HepG2 (cell line): ENCODE data around the gene CHDH. TPM values are rescaled to one million over a fixed set of nuclear protein-coding genes. Genes with fewer than 3 reads are reported as not detected.

Source experiments
- ATAC-seq: fragments of 200-7000 bp; cut with Tn5 transposase; 3 replicates; pipeline ENCODE4 v1.9.1; 2020; ENCODE audit warnings: mild to moderate bottlenecking, moderate library complexity
- BruUV-seq: library from RNA; stranded (reverse); fragments of 400-500 nt; replicated peaks from 2 replicates; lab custom pipeline; 2021; lab: Mats Ljungman, UMichigan
- CTCF ChIA-PET: fragments of 300-600 bp; formaldehyde crosslinking; extraction: SDS; loops from one replicate; lab custom pipeline; 2021; ENCODE audit warnings: low total read pairs, inconsistent platforms, low intra/inter-chr PET ratio; lab: Yijun Ruan, JAX
- POLR2A ChIA-PET: fragments of 350-600 bp; sonication (Branson Sonifier 250); formaldehyde crosslinking; loops from one replicate; lab custom pipeline; 2020; ENCODE audit warnings: antibody characterized with exemption, inconsistent platforms; lab: Yijun Ruan, JAX
- DNase-seq: peaks from one replicate; pipeline ENCODE4 v3.0.0-alpha.2; 2015; ENCODE audit warnings: low spot score
- FAIRE-seq: peaks from 3 replicates; lab custom pipeline; 2011; peaks lifted over from hg19 to GRCh38; lab: Jason Lieb, UNC
- H2AFZ ChIP-seq: one replicate; pipeline ENCODE4 v1.6.1; 2011; ENCODE audit warnings: low read length, inconsistent platforms
- H3K27ac ChIP-seq: fragments of 300-600 bp; 3 replicates; pipeline ENCODE4 v1.8.0; 2011; ENCODE audit warnings: mixed run types, mild to moderate bottlenecking, mixed read lengths, low read length, inconsistent platforms; ENCODE audit not compliant: insufficient read depth; ENCODE audit errors: extremely low read length
- H3K27me3 ChIP-seq, 2 experiments: fragments of 200-600 bp in 1 of 2; 2 replicates in 1 of 2; 3 replicates in 1 of 2; pipeline versions ENCODE4 v1.6.0 to v1.8.0; 2011; ENCODE audit warnings: low read length in 2 of 2, mild to moderate bottlenecking in 2 of 2, moderate library complexity in 2 of 2, inconsistent platforms in 1 of 2; ENCODE audit not compliant: insufficient read depth in 2 of 2, control insufficient read depth in 1 of 2
- H3K36me3 ChIP-seq, 2 experiments: fragments of 200-600 bp in 1 of 2; replicated peaks in 1 of 2; 2 replicates in 1 of 2; 3 replicates in 1 of 2; pipeline versions ENCODE4 v1.5.1 to v1.8.0; 2011; ENCODE audit warnings: low read length in 2 of 2, inconsistent platforms in 1 of 2; ENCODE audit not compliant: insufficient read depth in 2 of 2, control insufficient read depth in 1 of 2
- H3K4me1 ChIP-seq: 2 replicates; pipeline ENCODE4 v1.5.1; 2012; ENCODE audit warnings: low read length, inconsistent platforms; ENCODE audit not compliant: insufficient read depth
- H3K4me2 ChIP-seq: 2 replicates; pipeline ENCODE4 v1.6.0; 2011; ENCODE audit warnings: low read depth, low read length, inconsistent platforms
- H3K4me3 ChIP-seq, 3 experiments: fragments of 200-600 bp in 1 of 3; sonication (generic), shearing (Covaris generic) in 1 of 3; replicated peaks in 1 of 3; 2 replicates each; pipeline ENCODE4 v1.5.1; 2011 to 2016; ENCODE audit warnings: low read length in 3 of 3, inconsistent platforms in 2 of 3, low read depth in 2 of 3, mild to moderate bottlenecking in 2 of 3, control low read depth in 1 of 3, mixed read lengths in 1 of 3; ENCODE audit not compliant: insufficient read depth in 1 of 3
- H3K79me2 ChIP-seq: one replicate; pipeline ENCODE4 v1.6.1; 2011; ENCODE audit warnings: low read length, inconsistent platforms; ENCODE audit not compliant: insufficient read depth
- H3K9ac ChIP-seq: 2 replicates; pipeline ENCODE4 v1.6.0; 2011; ENCODE audit warnings: mild to moderate bottlenecking, low read depth, low read length, inconsistent platforms; ENCODE audit not compliant: insufficient read depth
- H3K9me3 ChIP-seq: 2 replicates; pipeline ENCODE4 v1.5.1; 2012; ENCODE audit warnings: mild to moderate bottlenecking, low read length
- H4K20me1 ChIP-seq: 2 replicates; pipeline ENCODE4 v1.6.0; 2011; ENCODE audit warnings: inconsistent platforms, mild to moderate bottlenecking, low read length, moderate library complexity; ENCODE audit not compliant: insufficient read depth
- HOXD1 ChIP-seq: sonication (generic); formaldehyde crosslinking; IDR thresholded peaks from 2 replicates; pipeline ENCODE4 v1.5.0; 2020; ENCODE audit warnings: missing genetic modification reagents
- ISL2 ChIP-seq: sonication (generic); formaldehyde crosslinking; IDR thresholded peaks from 2 replicates; pipeline ENCODE4 v1.5.0; 2020; ENCODE audit warnings: missing genetic modification reagents
- LCORL ChIP-seq, 2 experiments: fragments of 450-650 bp in 1 of 2; sonication (generic) in 1 of 2; formaldehyde crosslinking in 1 of 2; IDR thresholded peaks; 2 replicates each; pipeline versions ENCODE4 v1.5.0 to v1.6.1; 2017 to 2020; ENCODE audit warnings: antibody characterized with exemption in 1 of 2, missing genetic modification reagents in 1 of 2
- MATR3 ChIP-seq: sonication (generic); formaldehyde crosslinking; IDR thresholded peaks from 2 replicates; pipeline ENCODE4 v1.4.0; 2020; ENCODE audit warnings: missing genetic modification reagents
- MYNN ChIP-seq: sonication (generic); formaldehyde crosslinking; IDR thresholded peaks from 2 replicates; pipeline ENCODE4 v1.4.0; 2020; ENCODE audit warnings: mild to moderate bottlenecking, low read depth, missing genetic modification reagents
- POLR2AphosphoS2 ChIP-seq: IDR thresholded peaks from 2 replicates; pipeline ENCODE4 v1.6.1; 2011; ENCODE audit warnings: low read depth, low read length, improper control_type of control experiment
- SETDB1 ChIP-seq: sonication (generic); formaldehyde crosslinking; IDR thresholded peaks from 2 replicates; pipeline ENCODE4 v1.5.1; 2020; ENCODE audit warnings: missing genetic modification reagents, mild to moderate bottlenecking, borderline replicate concordance
- SMARCE1 ChIP-seq: fragments of 450-650 bp; IDR thresholded peaks from 2 replicates; pipeline ENCODE4 v1.6.1; 2017; ENCODE audit warnings: borderline replicate concordance
- TBX3 ChIP-seq: fragments of 450-650 bp; IDR thresholded peaks from 2 replicates; pipeline ENCODE4 v1.6.1; 2017; ENCODE audit warnings: antibody characterized with exemption, mild to moderate bottlenecking, inconsistent platforms, borderline replicate concordance
- TFDP2 ChIP-seq: sonication (generic); formaldehyde crosslinking; IDR thresholded peaks from 2 replicates; pipeline ENCODE4 v1.4.0; 2020; ENCODE audit warnings: missing genetic modification reagents
- ZC3H13 ChIP-seq: sonication (generic); formaldehyde crosslinking; IDR thresholded peaks from 2 replicates; pipeline ENCODE4 v1.8.1; 2023; ENCODE audit warnings: mild to moderate bottlenecking, missing genetic modification reagents, moderate library complexity
- ZNF296 ChIP-seq: sonication (generic); formaldehyde crosslinking; conservative IDR thresholded peaks from 2 replicates; pipeline ENCODE4 v1.5.0; 2020; ENCODE audit warnings: mild to moderate bottlenecking, missing genetic modification reagents
- ZNF564 ChIP-seq: sonication (generic); formaldehyde crosslinking; IDR thresholded peaks from 2 replicates; pipeline ENCODE4 v1.8.1; 2023; ENCODE audit warnings: mild to moderate bottlenecking, missing genetic modification reagents
- WGBS: methylation state at CpG from one replicate; pipeline ENCODE4 v1.1.6; 2017; ENCODE audit warnings: low lambda C conversion rate; 5-methylcytosine and 5-hydroxymethylcytosine counted together
- in situ Hi-C: cut with HindIII; loops from 2 replicates; pipeline ENCODE4 v1.10.0; 2017; ENCODE audit warnings: low pct_unique_long_range_greater_than_20kb; ENCODE audit not compliant: extremely low pct_ligation_motif_present
- intact Hi-C: fragments of 100-400 bp; cut with micrococcal nuclease; formaldehyde crosslinking; loops from one replicate; pipeline ENCODE4 v1.10.0; 2022; ENCODE audit not compliant: unreplicated experiment
- polyA plus RNA-seq, 8 experiments: library from polyadenylated mRNA; depleted of rRNA in 3 of 8; stranded (reverse) in 7 of 8; unstranded in 1 of 8; fragments of >200 nt; fragmentation: Illumina TruSeq in 4 of 8; extraction: Trizol in 4 of 8; gene quantifications; 2 replicates each; pipeline versions ENCODE4 v1.2.1 to v1.2.3, GENCODE V29; 2011 to 2016; ENCODE audit warnings: low read depth in 4 of 8, missing spikeins in 1 of 8, mixed read lengths in 1 of 8; ENCODE audit not compliant: insufficient read depth in 1 of 8
- total RNA-seq, 5 experiments: library from RNA; depleted of rRNA; stranded (reverse); fragments of >200 nt; fragmentation: Illumina TruSeq; extraction: Trizol; gene quantifications; 2 replicates each; pipeline ENCODE4 v1.2.3, GENCODE V29; 2016; ENCODE audit warnings: low read depth in 1 of 5
- TF ChIP-seq, protein P1 (sequence below): sonication (generic); formaldehyde crosslinking; IDR thresholded peaks from 2 replicates; pipeline ENCODE4 v1.8.0; 2022; ENCODE audit warnings: missing genetic modification reagents, low read depth, mild to moderate bottlenecking, borderline replicate concordance
- TF ChIP-seq, protein P2 (sequence below): IDR thresholded peaks from 2 replicates; pipeline ENCODE4 v1.4.0; 2020; ENCODE audit warnings: mild to moderate bottlenecking, missing genetic modification reagents
- TF ChIP-seq, protein P3 (sequence below): sonication (generic); formaldehyde crosslinking; IDR thresholded peaks from 2 replicates; pipeline ENCODE4 v1.9.0; 2021; ENCODE audit warnings: missing genetic modification reagents, mild to moderate bottlenecking, borderline replicate concordance

Gene CHDH
- total and polyA plus RNA-seq, 2 of the 13 experiments (the other 11 are each of a cell fraction or from before 2014, with no cell fraction given), result 28.1 to 48.9 TPM

DNA sequence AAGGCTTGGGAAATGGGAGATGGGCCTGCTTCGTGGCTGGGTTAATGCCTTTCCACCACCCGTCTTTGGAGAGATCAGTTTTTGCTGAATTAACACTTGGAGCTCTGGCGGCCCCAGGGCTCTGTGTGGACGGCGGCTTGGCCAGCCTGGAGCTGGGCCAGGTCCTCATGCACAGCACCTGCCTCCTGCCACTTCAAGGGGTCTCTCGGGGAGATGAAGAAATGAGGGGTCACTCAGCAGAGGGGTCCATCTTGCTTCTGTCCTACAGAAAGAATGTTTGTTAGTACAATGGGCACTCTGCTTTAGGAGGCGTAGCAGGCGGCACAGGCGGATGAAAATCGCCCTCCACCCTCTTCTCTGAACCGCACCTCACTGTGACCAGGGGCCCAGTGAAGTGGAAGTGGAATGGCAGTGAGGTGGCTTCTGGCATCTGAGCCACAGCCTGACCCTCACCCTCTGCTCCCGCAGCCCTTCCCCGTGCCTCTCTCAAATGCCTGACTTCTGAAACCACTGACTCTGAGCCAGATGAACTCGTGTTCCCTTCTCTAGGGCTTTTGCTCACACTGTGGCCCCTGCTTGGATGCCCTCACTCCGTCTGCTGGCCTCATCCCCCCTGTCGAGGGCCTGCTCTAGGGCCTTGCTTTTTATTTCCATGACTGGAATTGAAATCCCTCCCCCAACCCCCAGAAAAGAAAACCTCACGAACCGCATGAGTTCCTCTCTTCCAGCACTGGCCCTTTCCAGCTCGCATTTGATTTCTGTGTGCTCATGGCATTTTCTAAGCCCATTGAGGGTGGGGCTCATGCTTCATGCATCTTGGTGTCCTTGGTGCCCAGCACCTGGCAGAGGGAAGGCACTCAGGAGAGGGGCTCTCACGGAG, 42.2 kb downstream of the CHDH start:
- intact Hi-C loops, result no loop called here
- ATAC-seq, result no peak
- Histone ChIP-seq H3K36me3 (no peaks in the 10 kb centered on the region), H4K20me1 (peaks cover 4% of the 10 kb centered on the region; the same call in 1 of the 2 replicates), H3K4me2 (no peak overlapping the region), H2AFZ (no peak overlapping the region), H3K4me1 (peaks cover 18% of the 10 kb centered on the region), H3K9me3 (no peaks in the 10 kb centered on the region), H3K79me2 (no peaks in the 10 kb centered on the region), H3K9ac (no peak overlapping the region), H3K27me3 (no peaks in the 10 kb centered on the region; a peak in 1 of 5 replicates), H3K4me3 (no peak overlapping the region), H3K27ac (no peak overlapping the region)
- ChIA-PET POLR2A (no interaction called here), CTCF (no interaction called here)
- TF ChIP-seq, protein P1, sequence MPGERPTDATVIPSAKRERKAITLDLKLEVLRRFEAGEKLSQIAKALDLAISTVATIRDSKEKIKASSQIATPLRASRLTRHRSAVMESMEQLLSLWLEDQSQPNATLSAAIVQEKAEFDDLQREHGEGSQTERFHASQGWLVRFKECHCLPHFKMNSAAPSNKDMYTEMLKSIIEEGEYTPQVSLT, result no peak
- TF ChIP-seq MATR3 (CRISPR knock-in tag) (no peak), ZNF296 (CRISPR knock-in tag) (no peak), ZNF564 (CRISPR knock-in tag) (no peak), POLR2AphosphoS2 (no peak), ZC3H13 (CRISPR knock-in tag) (no peak), HOXD1 (CRISPR knock-in tag) (no peak), SETDB1 (no peak), SMARCE1 (no peak), ISL2 (CRISPR knock-in tag) (no peak), TFDP2 (CRISPR knock-in tag) (no peak), LCORL (IDR thresholded peaks at IDR 0.05) (no peak), LCORL (CRISPR knock-in tag; IDR thresholded peaks at IDR 0.05) (no peak), TBX3 (no peak), MYNN (CRISPR knock-in tag) (no peak)
- TF ChIP-seq, protein P2, sequence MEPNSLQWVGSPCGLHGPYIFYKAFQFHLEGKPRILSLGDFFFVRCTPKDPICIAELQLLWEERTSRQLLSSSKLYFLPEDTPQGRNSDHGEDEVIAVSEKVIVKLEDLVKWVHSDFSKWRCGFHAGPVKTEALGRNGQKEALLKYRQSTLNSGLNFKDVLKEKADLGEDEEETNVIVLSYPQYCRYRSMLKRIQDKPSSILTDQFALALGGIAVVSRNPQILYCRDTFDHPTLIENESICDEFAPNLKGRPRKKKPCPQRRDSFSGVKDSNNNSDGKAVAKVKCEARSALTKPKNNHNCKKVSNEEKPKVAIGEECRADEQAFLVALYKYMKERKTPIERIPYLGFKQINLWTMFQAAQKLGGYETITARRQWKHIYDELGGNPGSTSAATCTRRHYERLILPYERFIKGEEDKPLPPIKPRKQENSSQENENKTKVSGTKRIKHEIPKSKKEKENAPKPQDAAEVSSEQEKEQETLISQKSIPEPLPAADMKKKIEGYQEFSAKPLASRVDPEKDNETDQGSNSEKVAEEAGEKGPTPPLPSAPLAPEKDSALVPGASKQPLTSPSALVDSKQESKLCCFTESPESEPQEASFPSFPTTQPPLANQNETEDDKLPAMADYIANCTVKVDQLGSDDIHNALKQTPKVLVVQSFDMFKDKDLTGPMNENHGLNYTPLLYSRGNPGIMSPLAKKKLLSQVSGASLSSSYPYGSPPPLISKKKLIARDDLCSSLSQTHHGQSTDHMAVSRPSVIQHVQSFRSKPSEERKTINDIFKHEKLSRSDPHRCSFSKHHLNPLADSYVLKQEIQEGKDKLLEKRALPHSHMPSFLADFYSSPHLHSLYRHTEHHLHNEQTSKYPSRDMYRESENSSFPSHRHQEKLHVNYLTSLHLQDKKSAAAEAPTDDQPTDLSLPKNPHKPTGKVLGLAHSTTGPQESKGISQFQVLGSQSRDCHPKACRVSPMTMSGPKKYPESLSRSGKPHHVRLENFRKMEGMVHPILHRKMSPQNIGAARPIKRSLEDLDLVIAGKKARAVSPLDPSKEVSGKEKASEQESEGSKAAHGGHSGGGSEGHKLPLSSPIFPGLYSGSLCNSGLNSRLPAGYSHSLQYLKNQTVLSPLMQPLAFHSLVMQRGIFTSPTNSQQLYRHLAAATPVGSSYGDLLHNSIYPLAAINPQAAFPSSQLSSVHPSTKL (CRISPR knock-in tag), result no peak
- TF ChIP-seq, protein P3, sequence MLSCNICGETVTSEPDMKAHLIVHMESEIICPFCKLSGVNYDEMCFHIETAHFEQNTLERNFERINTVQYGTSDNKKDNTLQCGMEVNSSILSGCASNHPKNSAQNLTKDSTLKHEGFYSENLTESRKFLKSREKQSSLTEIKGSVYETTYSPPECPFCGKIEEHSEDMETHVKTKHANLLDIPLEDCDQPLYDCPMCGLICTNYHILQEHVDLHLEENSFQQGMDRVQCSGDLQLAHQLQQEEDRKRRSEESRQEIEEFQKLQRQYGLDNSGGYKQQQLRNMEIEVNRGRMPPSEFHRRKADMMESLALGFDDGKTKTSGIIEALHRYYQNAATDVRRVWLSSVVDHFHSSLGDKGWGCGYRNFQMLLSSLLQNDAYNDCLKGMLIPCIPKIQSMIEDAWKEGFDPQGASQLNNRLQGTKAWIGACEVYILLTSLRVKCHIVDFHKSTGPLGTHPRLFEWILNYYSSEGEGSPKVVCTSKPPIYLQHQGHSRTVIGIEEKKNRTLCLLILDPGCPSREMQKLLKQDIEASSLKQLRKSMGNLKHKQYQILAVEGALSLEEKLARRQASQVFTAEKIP (CRISPR knock-in tag), result no peak
- FAIRE-seq, result no peak
- WGBS, result 59% methylated on average over 12 of the region's 20 CpGs
- no TSS peak for BruUV-seq
- no peak for DNase-seq
- in situ Hi-C loops, result no loop called here
